HCT116 (cell line): ENCODE results near the gene ARID2. TPM values are rescaled to one million over a fixed set of nuclear protein-coding genes. Genes with fewer than 3 reads are reported as not detected.

ENCODE experiments used
- ATAC-seq: fragments of 200-7000 bp; cut with Tn5 transposase; 2 replicates; pipeline ENCODE4 v1.9.1; 2020; ENCODE audit warnings: mild to moderate bottlenecking, moderate library complexity
- BruUV-seq: library from RNA; stranded (reverse); fragments of 400-500 nt; replicated peaks from 2 replicates; lab custom pipeline; 2021; lab: Mats Ljungman, UMichigan
- CTCF ChIA-PET: fragments of 300-600 bp; sonication (Branson Sonifier 250); formaldehyde crosslinking; loops from one replicate; lab custom pipeline; 2021; ENCODE audit warnings: antibody characterized with exemption; lab: Charles Lee
- POLR2A ChIA-PET: fragments of 300-600, 350-600 bp; sonication (Branson Sonifier 250); formaldehyde crosslinking; loops from one replicate; lab custom pipeline; 2021; ENCODE audit warnings: antibody characterized with exemption; lab: Charles Lee
- RAD21 ChIA-PET, 2 experiments: fragments of 300-600 bp; sonication (Branson Sonifier 250); formaldehyde crosslinking; loops; one replicate each; lab custom pipeline; 2023; ENCODE audit warnings: low total read pairs in 2 of 2; ENCODE audit not compliant: uncharacterized antibody in 2 of 2, unreplicated experiment in 2 of 2, low non-redundant PET in 1 of 2; lab: Charles Lee
- DNase-seq: peaks from one replicate; pipeline ENCODE4 v3.0.0-alpha.2; 2010; ENCODE audit warnings: low read depth, low spot score
- H2AFZ ChIP-seq: fragments of 200-600 bp; shearing (Covaris generic), sonication (generic); 2 replicates; pipeline ENCODE4 v1.6.1; 2017; ENCODE audit warnings: low read depth, mixed run types, mixed read lengths, antibody characterized with exemption, low read length; ENCODE audit not compliant: poor library complexity, severe bottlenecking
- H3K27ac ChIP-seq: 2 replicates; pipeline ENCODE4 v1.5.1; 2012; ENCODE audit warnings: low read depth, low read length
- H3K27me3 ChIP-seq: fragments of 200-600 bp; sonication (generic); 2 replicates; pipeline ENCODE4 v1.6.1; 2016; ENCODE audit warnings: mixed run types, low read length, mixed read lengths; ENCODE audit not compliant: insufficient read depth
- H3K36me3 ChIP-seq, 2 experiments: fragments of 200-500 bp in 1 of 2; fragments of 200-600 bp in 1 of 2; sonication (Bioruptor generic) in 1 of 2; sonication (generic) in 1 of 2; 2 replicates each; pipeline versions ENCODE4 v1.5.1 to v1.6.1; 2014 to 2016; ENCODE audit warnings: low read length in 2 of 2, inconsistent platforms in 1 of 2, mixed read lengths in 1 of 2, mixed run types in 1 of 2; ENCODE audit not compliant: insufficient read depth in 2 of 2, control insufficient read depth in 1 of 2
- H3K4me1 ChIP-seq, 2 experiments: fragments of 200-600 bp in 1 of 2; sonication (generic) in 1 of 2; 2 replicates each; pipeline versions ENCODE4 v1.5.1 to v1.6.1; 2012 to 2017; ENCODE audit warnings: low read length in 2 of 2, inconsistent platforms in 1 of 2, mild to moderate bottlenecking in 1 of 2, mixed read lengths in 1 of 2, mixed run types in 1 of 2, moderate library complexity in 1 of 2; ENCODE audit not compliant: insufficient read depth in 2 of 2, control insufficient read depth in 1 of 2
- H3K4me2 ChIP-seq: fragments of 200-600 bp; sonication (generic); 2 replicates; pipeline ENCODE4 v1.6.1; 2017; ENCODE audit warnings: mixed run types, low read length, mixed read lengths
- H3K4me3 ChIP-seq, 2 experiments: fragments of 200-600 bp in 1 of 2; sonication (generic) in 1 of 2; replicated peaks in 1 of 2; 2 replicates each; pipeline ENCODE4 v1.5.1; 2011 to 2016; ENCODE audit warnings: low read length in 2 of 2, control low read depth in 1 of 2, low read depth in 1 of 2, mild to moderate bottlenecking in 1 of 2, mixed read lengths in 1 of 2, mixed run types in 1 of 2
- H3K79me2 ChIP-seq: fragments of 200-600 bp; sonication (generic); 2 replicates; pipeline ENCODE4 v1.6.1; 2017; ENCODE audit warnings: mild to moderate bottlenecking, mixed run types, low read length, moderate library complexity, mixed read lengths; ENCODE audit not compliant: insufficient read depth
- H3K9ac ChIP-seq: fragments of 200-600 bp; sonication (generic); 2 replicates; pipeline ENCODE4 v1.6.1; 2016; ENCODE audit warnings: low read length, mixed read lengths
- H3K9me2 ChIP-seq: fragments of 200-600 bp; sonication (generic), shearing (Covaris generic); 2 replicates; pipeline ENCODE4 v1.6.1; 2017; ENCODE audit warnings: mixed run types, mild to moderate bottlenecking, moderate library complexity; ENCODE audit not compliant: insufficient read depth
- H3K9me3 ChIP-seq, 2 experiments: fragments of 200-500 bp in 1 of 2; fragments of 200-600 bp in 1 of 2; sonication (Bioruptor generic) in 1 of 2; sonication (generic) in 1 of 2; 2 replicates each; pipeline ENCODE4 v1.6.1; 2014 to 2017; ENCODE audit warnings: low read length in 2 of 2, mixed read lengths in 2 of 2, inconsistent platforms in 1 of 2, low read depth in 1 of 2, mild to moderate bottlenecking in 1 of 2, mixed run types in 1 of 2, moderate library complexity in 1 of 2; ENCODE audit not compliant: control insufficient read depth in 1 of 2, insufficient read depth in 1 of 2
- H4K20me1 ChIP-seq: fragments of 200-600 bp; sonication (generic), shearing (Covaris generic); 2 replicates; pipeline ENCODE4 v1.6.1; 2017; ENCODE audit warnings: mixed run types, mild to moderate bottlenecking, moderate library complexity; ENCODE audit not compliant: insufficient read depth
- CEBPB ChIP-seq: IDR thresholded peaks from 2 replicates; pipeline ENCODE4 v1.6.1; 2012; ENCODE audit warnings: low read depth
- CTCF ChIP-seq, 3 experiments: fragments of 200-600 bp in 1 of 3; sonication (generic) in 1 of 3; IDR thresholded peaks in 2 of 3; conservative IDR thresholded peaks in 1 of 3; 2 replicates each; pipeline ENCODE4 v1.5.1; 2012 to 2017; ENCODE audit warnings: low read depth in 2 of 3, low read length in 2 of 3, antibody characterized with exemption in 1 of 3, borderline replicate concordance in 1 of 3, control low read depth in 1 of 3, mild to moderate bottlenecking in 1 of 3, mixed read lengths in 1 of 3, mixed run types in 1 of 3, moderate library complexity in 1 of 3; ENCODE audit not compliant: insufficient read depth in 1 of 3
- EZH2 ChIP-seq: fragments of 200-600 bp; sonication (generic); IDR thresholded peaks from 2 replicates; pipeline ENCODE4 v1.6.1; 2017; ENCODE audit warnings: antibody characterized with exemption, mixed run types
- EZH2phosphoT487 ChIP-seq: fragments of 200-600 bp; IDR thresholded peaks from 2 replicates; pipeline ENCODE4 v1.6.1; 2018; ENCODE audit warnings: antibody characterized with exemption, borderline replicate concordance
- FOSL1 ChIP-seq: IDR thresholded peaks from 2 replicates; pipeline ENCODE4 v1.6.1; 2012; ENCODE audit warnings: low read depth
- JUND ChIP-seq: IDR thresholded peaks from 2 replicates; pipeline ENCODE4 v1.6.1; 2012
- POLR2A ChIP-seq: IDR thresholded peaks from 2 replicates; pipeline ENCODE4 v1.7.0; 2011; ENCODE audit warnings: borderline replicate concordance; ENCODE audit not compliant: insufficient read depth, insufficient read length; ENCODE audit errors: extremely low read depth
- RAD21 ChIP-seq: IDR thresholded peaks from 2 replicates; pipeline ENCODE4 v1.6.1; 2012; ENCODE audit warnings: low read depth, mild to moderate bottlenecking
- REST ChIP-seq: IDR thresholded peaks from 2 replicates; pipeline ENCODE4 v1.6.1; 2012; ENCODE audit warnings: low read depth
- TCF7L2 ChIP-seq: IDR thresholded peaks from 2 replicates; pipeline ENCODE4 v1.7.0; 2011; ENCODE audit warnings: borderline replicate concordance, inconsistent platforms; ENCODE audit not compliant: insufficient read depth, insufficient read length; ENCODE audit errors: extremely low read depth
- YY1 ChIP-seq: IDR thresholded peaks from 2 replicates; pipeline ENCODE4 v1.6.1; 2011; ENCODE audit warnings: low read length, low read depth, moderate library complexity, mild to moderate bottlenecking; ENCODE audit not compliant: insufficient replicate concordance; ENCODE audit errors: extremely low read depth
- ZFX ChIP-seq: fragments of 450-650 bp; IDR thresholded peaks from 2 replicates; pipeline ENCODE4 v1.6.1; 2017
- ZNF274 ChIP-seq: fragments of 200-500 bp; sonication (Bioruptor generic); IDR thresholded peaks from 2 replicates; pipeline ENCODE4 v1.6.1; 2014; ENCODE audit warnings: mild to moderate bottlenecking, low read depth, low read length, inconsistent platforms
- intact Hi-C: fragments of 100-400 bp; cut with micrococcal nuclease; formaldehyde crosslinking; loops from 2 replicates; pipeline ENCODE4 v1.10.0; 2022
- total RNA-seq: library from RNA; stranded (reverse); gene quantifications from one replicate; pipeline ENCODE4 v1.2.1, GENCODE V29; 2021; ENCODE audit not compliant: unreplicated experiment

The ARID2 gene
- total RNA-seq, 1 experiment from 2014 or later, result 30.5 TPM

- intact Hi-C loops, result no loop called here
- Histone ChIP-seq H3K27me3 (no peaks in the 10 kb centered on the region), H3K4me2 (no peak overlapping the region), H3K79me2 (no peaks in the 10 kb centered on the region), H3K27ac (no peak overlapping the region), H3K9me3 (no peaks in the 10 kb centered on the region), H3K4me3 (no peak overlapping the region), H4K20me1 (no peaks in the 10 kb centered on the region; the same call in 1 of the 2 replicates), H3K9ac (no peak overlapping the region), H3K36me3 (peaks cover 9 to 24% of the 10 kb centered on the region in 2 experiments; a peak in 3 of 4 replicates), H3K4me1 (no peaks in the 10 kb centered on the region), H3K9me2 (no peaks in the 10 kb centered on the region), H2AFZ (no peak overlapping the region)
- no peak for ATAC-seq
- no TSS peak for BruUV-seq
- CTCF ChIA-PET, result no interaction called here
- RAD21 ChIA-PET, result no interaction called here
- no peak for DNase-seq
- POLR2A ChIA-PET, result no interaction called here
- TF ChIP-seq ZNF274, result no peak
- no peak for TF ChIP-seq EZH2phosphoT487
- no peak for TF ChIP-seq EZH2
- TF ChIP-seq YY1, result no peak
- TF ChIP-seq JUND, result no peak
- no peak for TF ChIP-seq CTCF (IDR thresholded peaks at IDR 0.05 in 2 of 3, conservative IDR thresholded peaks at IDR 0.05 in 1 of 3; ENCODE audit: borderline replicate concordance in 1 of 3, insufficient read depth in 1 of 3, low read depth in 2 of 3, low read length in 2 of 3)
- TF ChIP-seq CEBPB, result no peak
- no peak for TF ChIP-seq POLR2A
- no peak for TF ChIP-seq ZFX
- no peak for TF ChIP-seq REST
- TF ChIP-seq FOSL1, result no peak
- TF ChIP-seq TCF7L2, result no peak
- TF ChIP-seq RAD21, result no peak
Observed at GRCh38 chr12:45849289-45849688, 119.8 kb downstream of the ARID2 start.
